ENCODE measurements around the gene SLC2A3. TPM values are rescaled to one million over a fixed set of nuclear protein-coding genes. Genes with fewer than 3 reads are reported as not detected.
"Not testable (repeated sequence)": the region's sequence is repeated elsewhere in the genome, so short reads cannot be mapped to it uniquely, and the experiment has no call there.

The SLC2A3 gene
- total and polyA plus RNA-seq, 2 of the 13 experiments (the other 11 are each of a cell fraction or from before 2014, with no cell fraction given): 39.3 to 580 TPM

GRCh38 chr12:7905600-7906125 is 30.3 kb downstream of the SLC2A3 start (continued):
- TF ChIP-seq, protein P1, sequence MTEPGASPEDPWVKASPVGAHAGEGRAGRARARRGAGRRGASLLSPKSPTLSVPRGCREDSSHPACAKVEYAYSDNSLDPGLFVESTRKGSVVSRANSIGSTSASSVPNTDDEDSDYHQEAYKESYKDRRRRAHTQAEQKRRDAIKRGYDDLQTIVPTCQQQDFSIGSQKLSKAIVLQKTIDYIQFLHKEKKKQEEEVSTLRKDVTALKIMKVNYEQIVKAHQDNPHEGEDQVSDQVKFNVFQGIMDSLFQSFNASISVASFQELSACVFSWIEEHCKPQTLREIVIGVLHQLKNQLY (CRISPR knock-in tag; IDR thresholded peaks at IDR 0.05): 0 out of 2 replicates have a peak, but pooled peaks have one; percentile 21
- TF ChIP-seq, protein P2, sequence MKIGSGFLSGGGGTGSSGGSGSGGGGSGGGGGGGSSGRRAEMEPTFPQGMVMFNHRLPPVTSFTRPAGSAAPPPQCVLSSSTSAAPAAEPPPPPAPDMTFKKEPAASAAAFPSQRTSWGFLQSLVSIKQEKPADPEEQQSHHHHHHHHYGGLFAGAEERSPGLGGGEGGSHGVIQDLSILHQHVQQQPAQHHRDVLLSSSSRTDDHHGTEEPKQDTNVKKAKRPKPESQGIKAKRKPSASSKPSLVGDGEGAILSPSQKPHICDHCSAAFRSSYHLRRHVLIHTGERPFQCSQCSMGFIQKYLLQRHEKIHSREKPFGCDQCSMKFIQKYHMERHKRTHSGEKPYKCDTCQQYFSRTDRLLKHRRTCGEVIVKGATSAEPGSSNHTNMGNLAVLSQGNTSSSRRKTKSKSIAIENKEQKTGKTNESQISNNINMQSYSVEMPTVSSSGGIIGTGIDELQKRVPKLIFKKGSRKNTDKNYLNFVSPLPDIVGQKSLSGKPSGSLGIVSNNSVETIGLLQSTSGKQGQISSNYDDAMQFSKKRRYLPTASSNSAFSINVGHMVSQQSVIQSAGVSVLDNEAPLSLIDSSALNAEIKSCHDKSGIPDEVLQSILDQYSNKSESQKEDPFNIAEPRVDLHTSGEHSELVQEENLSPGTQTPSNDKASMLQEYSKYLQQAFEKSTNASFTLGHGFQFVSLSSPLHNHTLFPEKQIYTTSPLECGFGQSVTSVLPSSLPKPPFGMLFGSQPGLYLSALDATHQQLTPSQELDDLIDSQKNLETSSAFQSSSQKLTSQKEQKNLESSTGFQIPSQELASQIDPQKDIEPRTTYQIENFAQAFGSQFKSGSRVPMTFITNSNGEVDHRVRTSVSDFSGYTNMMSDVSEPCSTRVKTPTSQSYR (CRISPR knock-in tag; IDR thresholded peaks at IDR 0.05; ENCODE audit: borderline replicate concordance): peak; percentile 38; the same call in 1 of the 2 replicates
- TF ChIP-seq CREM (IDR thresholded peaks at IDR 0.05) (peak; percentile 85), ETV5 (CRISPR knock-in tag; IDR thresholded peaks at IDR 0.05; ENCODE audit: borderline replicate concordance) (peak; percentile 81), SOX6 (CRISPR knock-in tag; IDR thresholded peaks at IDR 0.05) (peak; percentile 64), FOXO1 (CRISPR knock-in tag; IDR thresholded peaks at IDR 0.05) (peak; percentile 51), PHF21A (CRISPR knock-in tag; IDR thresholded peaks at IDR 0.05) (0 out of 2 replicates have a peak, but pooled peaks have one; percentile 51), MED13 (CRISPR knock-in tag; IDR thresholded peaks at IDR 0.05) (peak; percentile 62; the same call in 1 of the 2 replicates), PPARG (CRISPR knock-in tag; conservative IDR thresholded peaks at IDR 0.05) (peak; percentile 52), TCF7 (IDR thresholded peaks at IDR 0.05; ENCODE audit: low read depth) (peak; percentile 85), YEATS4 (CRISPR knock-in tag; IDR thresholded peaks at IDR 0.05; ENCODE audit: borderline replicate concordance) (peak; percentile 62; the same call in 1 of the 2 replicates), ATF2 (CRISPR knock-in tag; IDR thresholded peaks at IDR 0.05) (0 out of 2 replicates have a peak, but pooled peaks have one; percentile 37), GATAD2A (CRISPR knock-in tag; IDR thresholded peaks at IDR 0.05) (peak; percentile 85), NR2F2 (IDR thresholded peaks at IDR 0.05; ENCODE audit: borderline replicate concordance, low read depth) (peak; percentile 52; the same call in 1 of the 2 replicates), CEBPG (CRISPR knock-in tag; IDR thresholded peaks at IDR 0.05) (peak; percentile 60), ZNF142 (CRISPR knock-in tag; IDR thresholded peaks at IDR 0.05) (0 out of 2 replicates have a peak, but pooled peaks have one; percentile 59), KDM6A (CRISPR knock-in tag; IDR thresholded peaks at IDR 0.05; ENCODE audit: low read depth) (0 out of 2 replicates have a peak, but pooled peaks have one; percentile 40), ERF (CRISPR knock-in tag; IDR thresholded peaks at IDR 0.05) (peak; percentile 27; the same call in 1 of the 2 replicates)
- not testable (repeated sequence) for TF ChIP-seq CREM (CRISPR knock-in tag; IDR thresholded peaks at IDR 0.05); SOX6 (IDR thresholded peaks at IDR 0.05)
